Colon (tissue), 2 donors: ENCODE results near the gene PPP1R10.

Experiments
- FAIRE-seq: peaks from 2 replicates; lab custom pipeline; 2012; peaks lifted over from hg19 to GRCh38; lab: Jason Lieb, UNC
- donor health status: control.
- donor health status: control.

The PPP1R10 gene

GRCh38 chr6:30556066-30556905, 60.8 kb downstream of the PPP1R10 start, which contains the start of gene GNL1:
Gene GNL1 (minus strand): TSS chr6:30556489. CDS start chr6:30556203, 286 bp downstream.
- FAIRE-seq, result no peak

GRCh38 chr6:30555816-30556065, 61.3 kb downstream of the PPP1R10 start:
- FAIRE-seq, result no peak

GRCh38 chr6:30554962-30555815, 61.9 kb downstream of the PPP1R10 start:
- FAIRE-seq, result no peak

GRCh38 chr6:30554404-30554803, 62.6 kb downstream of the PPP1R10 start:
- no peak for FAIRE-seq
